ENCODE data around the gene KCNJ10.
"Not testable (repeated sequence)": the region's sequence is repeated elsewhere in the genome, so short reads cannot be mapped to it uniquely, and the experiment has no call there.

KCNJ10 gene

DNA sequence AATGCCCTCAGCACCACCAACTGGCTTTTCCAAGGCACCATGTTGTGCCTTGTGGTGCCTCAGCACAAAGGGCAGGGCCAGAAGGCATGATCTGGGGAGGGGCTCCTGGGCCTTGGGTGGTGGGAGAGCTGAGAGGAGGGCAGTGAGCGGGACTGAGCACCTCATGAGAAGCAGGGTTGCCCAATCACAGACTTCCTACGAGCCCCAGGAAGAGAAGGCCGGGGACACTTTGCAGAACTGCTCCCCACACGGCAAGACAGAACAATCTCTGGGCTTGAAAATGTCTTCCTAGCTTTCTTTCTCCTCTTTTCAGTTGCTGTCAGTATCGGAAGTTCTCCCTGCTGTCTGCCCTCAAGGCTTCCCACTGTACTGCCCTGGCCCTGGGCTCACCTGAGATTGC lies 6.8 kb downstream of the KCNJ10 start:
- Mint-ChIP-seq H3K27ac (no peak overlapping the region), H3K9me3 (no peaks in the 10 kb centered on the region), H3K4me1 (ENCODE audit: low read depth) (no peaks in the 10 kb centered on the region), H3K27me3 (no peaks in the 10 kb centered on the region), H3K4me3 (no peak overlapping the region), H3K36me3 (ENCODE audit: low read depth) (no peaks in the 10 kb centered on the region)

DNA sequence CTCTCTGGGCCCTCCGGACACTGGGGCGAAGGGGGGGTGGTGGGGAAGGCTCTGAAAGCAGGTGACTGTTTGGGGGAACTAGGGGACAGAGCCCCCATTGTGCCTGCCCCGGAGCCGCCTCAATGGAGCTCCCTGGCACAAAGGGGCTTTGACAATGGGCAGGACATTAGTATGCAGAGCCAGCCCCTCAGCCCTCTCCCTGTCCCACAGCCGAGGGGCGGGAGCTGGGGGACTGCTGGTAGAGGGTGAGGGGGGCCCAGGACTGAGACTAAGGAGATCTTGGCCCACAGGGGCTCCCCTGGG lies 7.8 kb downstream of the KCNJ10 start:
- Mint-ChIP-seq H3K4me3 (no peak overlapping the region), H3K27me3 (peaks cover 2% of the 10 kb centered on the region), H3K9me3 (no peaks in the 10 kb centered on the region), H3K27ac (no peak overlapping the region), H3K36me3 (ENCODE audit: low read depth) (no peaks in the 10 kb centered on the region), H3K4me1 (ENCODE audit: low read depth) (no peaks in the 10 kb centered on the region)

DNA sequence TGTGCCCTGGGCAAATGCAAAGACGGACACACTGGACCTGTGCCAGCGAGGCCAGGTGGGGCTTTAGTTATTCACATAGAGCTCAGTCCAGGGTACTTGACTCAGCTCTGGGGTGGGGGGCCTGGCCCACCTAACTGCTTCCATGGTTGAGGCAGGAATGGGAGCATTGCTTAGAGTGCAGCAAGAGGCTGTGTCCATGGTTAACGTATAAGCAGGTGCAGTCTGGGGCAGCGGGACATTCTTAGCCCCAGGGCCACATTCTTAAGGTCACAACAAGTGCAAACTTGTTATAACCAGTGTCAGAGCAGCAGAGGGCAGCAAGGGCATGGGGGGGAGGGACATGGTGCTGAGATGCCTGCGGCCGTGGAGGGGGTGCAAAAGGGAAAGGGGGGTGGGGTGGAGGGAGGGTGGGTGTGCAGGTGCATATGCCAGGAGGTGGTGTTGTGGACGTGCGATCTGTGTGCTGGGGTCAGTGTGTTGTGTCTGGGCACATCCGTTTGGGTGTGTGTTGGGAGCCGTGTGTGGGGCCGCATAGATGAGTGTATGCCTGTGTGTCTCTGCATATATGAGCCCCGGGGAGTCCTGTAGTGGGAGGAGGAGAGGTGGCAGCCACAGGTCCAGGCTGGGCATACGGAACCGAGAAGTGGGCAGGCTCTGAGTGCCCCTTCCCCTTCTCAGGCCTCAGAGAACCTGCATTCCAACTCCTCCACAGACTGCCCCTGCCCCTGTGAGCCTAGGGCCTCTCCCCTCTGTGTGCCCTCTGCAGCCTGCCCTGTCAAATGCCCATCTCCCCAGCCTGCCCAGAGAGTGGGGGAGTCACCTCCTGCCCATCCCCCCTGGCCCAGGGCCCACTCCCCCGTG lies 8.4 kb downstream of the KCNJ10 start:
- Mint-ChIP-seq H3K9me3 (no peaks in the 10 kb centered on the region), H3K4me3 (no peak overlapping the region), H3K4me1 (ENCODE audit: low read depth) (no peaks in the 10 kb centered on the region), H3K27me3 (peaks cover 8% of the 10 kb centered on the region), H3K27ac (no peak overlapping the region), H3K36me3 (ENCODE audit: low read depth) (no peaks in the 10 kb centered on the region)

DNA sequence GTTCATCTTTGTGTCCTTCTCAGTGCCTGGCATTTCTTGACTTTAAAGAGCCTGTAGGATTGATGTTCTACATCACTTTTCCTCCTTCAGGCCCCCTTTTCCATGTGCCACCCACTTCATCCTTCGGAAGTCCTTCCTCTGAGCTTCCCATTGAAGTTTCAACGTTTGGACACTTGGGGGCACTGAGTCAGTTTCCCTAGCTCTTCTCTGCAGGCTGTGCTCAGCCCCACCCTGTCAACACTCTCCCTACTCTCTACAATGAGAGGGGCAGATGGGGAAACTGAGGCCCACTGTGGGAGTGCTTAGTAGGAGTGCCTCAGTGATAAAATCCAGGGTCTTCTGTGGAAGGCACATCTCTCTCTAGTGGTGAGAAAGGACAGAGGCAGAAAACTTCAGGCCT lies 11.9 kb downstream of the KCNJ10 start:
- Mint-ChIP-seq H3K36me3 (ENCODE audit: low read depth) (no peaks in the 10 kb centered on the region), H3K27ac (no peak overlapping the region), H3K4me1 (ENCODE audit: low read depth) (no peaks in the 10 kb centered on the region), H3K9me3 (no peaks in the 10 kb centered on the region), H3K4me3 (no peak overlapping the region), H3K27me3 (peaks cover 19% of the 10 kb centered on the region)

DNA sequence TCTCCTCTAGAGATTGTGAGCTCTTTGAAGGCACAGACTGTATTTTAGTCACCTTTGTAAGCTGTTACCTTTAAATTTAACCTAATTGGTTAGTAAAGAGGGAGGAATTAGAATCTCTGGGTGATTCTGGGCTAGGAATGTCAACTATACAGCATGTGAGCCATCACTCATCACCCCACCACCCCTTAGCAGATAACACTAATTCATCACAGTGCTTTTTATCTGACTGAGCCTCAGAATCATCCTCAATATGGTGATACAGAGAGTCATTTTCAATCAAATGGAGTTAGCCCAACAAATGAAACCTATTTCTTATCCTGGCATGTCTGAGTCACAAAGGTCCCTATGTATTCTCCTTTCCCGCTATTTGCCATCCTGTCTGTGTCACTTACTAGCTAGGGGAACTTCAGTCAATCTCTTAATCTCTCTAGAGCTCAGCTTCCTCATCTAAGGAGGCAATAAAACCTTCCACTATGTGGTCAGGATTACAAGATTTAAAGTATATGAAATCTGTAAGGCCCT lies 13.3 kb downstream of the KCNJ10 start:
- Mint-ChIP-seq H3K27me3 (peaks cover 19% of the 10 kb centered on the region), H3K9me3 (no peaks in the 10 kb centered on the region), H3K36me3 (ENCODE audit: low read depth) (no peaks in the 10 kb centered on the region), H3K4me3 (no peak overlapping the region), H3K27ac (no peak overlapping the region), H3K4me1 (ENCODE audit: low read depth) (no peaks in the 10 kb centered on the region)

DNA sequence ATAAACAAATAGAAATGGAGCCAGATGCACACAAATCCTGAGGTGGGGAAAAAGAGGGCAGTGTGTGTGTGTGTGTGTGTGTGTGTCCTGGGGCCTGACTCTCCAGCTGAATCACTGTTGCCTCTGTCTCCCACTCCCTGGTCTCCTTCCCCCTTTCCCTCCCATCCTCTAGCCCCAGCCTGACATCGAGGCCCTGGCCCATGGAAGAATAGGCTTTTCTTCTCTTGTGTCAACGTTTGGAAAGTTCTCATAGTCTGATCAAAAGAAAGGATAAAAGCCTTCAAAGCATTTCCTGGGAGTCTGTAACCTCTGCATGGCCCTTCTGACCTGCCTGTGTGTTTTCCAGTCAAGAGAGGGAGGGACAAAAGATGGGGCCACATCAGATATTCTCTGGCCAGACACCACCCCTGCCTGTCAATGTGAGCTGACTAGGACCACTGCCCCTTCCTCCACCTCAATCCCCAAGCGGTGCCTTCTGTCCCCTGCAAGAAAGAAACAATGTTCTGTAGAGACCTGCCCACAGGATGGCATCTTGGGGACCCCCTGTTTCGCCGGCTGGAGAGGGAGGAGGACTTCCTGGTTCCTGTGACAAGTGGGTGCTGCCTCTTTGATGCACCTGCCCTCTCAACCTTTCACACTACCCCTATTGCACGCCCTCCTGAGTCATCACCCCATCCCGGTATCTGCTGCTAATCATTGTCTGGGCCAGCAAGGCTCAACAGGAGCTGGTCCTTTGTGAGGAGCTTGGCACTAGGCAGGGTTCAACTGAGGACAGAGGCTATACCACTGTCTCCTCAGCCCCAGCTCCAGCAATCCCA lies 16.2 kb downstream of the KCNJ10 start:
- H3K27me3 Mint-ChIP-seq: peaks cover 22% of the 10 kb centered on the region
- no peak overlapping the region for H3K27ac Mint-ChIP-seq
- H3K4me3 Mint-ChIP-seq: no peak overlapping the region
- no peaks in the 10 kb centered on the region for H3K9me3 Mint-ChIP-seq
- H3K36me3 Mint-ChIP-seq (ENCODE audit: low read depth): no peaks in the 10 kb centered on the region
- no peaks in the 10 kb centered on the region for H3K4me1 Mint-ChIP-seq (ENCODE audit: low read depth)

DNA sequence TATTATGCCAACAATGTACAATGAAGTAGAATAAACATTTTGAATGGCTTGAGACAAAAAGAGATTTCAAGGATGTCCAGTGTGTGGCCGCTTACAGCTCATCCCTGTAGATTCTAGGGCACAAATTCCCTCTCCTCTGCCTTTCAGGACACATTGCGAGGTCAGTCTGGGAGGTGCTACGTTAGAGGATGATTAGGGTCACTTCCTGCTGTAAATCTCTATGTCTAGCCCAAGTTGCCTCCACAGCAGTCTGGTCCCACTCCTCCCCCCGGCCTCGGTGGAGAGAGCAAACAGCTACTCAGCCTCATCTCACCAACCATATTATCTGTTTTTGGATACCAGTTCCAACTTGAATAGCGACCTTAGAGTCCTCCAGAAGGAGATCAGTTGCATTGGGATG lies 17.0 kb downstream of the KCNJ10 start:
- no peaks in the 10 kb centered on the region for H3K4me1 Mint-ChIP-seq (ENCODE audit: low read depth)
- no peaks in the 10 kb centered on the region for H3K9me3 Mint-ChIP-seq
- H3K4me3 Mint-ChIP-seq: no peak overlapping the region
- no peak overlapping the region for H3K27ac Mint-ChIP-seq
- H3K27me3 Mint-ChIP-seq: peaks cover 22% of the 10 kb centered on the region
- no peaks in the 10 kb centered on the region for H3K36me3 Mint-ChIP-seq (ENCODE audit: low read depth)

DNA sequence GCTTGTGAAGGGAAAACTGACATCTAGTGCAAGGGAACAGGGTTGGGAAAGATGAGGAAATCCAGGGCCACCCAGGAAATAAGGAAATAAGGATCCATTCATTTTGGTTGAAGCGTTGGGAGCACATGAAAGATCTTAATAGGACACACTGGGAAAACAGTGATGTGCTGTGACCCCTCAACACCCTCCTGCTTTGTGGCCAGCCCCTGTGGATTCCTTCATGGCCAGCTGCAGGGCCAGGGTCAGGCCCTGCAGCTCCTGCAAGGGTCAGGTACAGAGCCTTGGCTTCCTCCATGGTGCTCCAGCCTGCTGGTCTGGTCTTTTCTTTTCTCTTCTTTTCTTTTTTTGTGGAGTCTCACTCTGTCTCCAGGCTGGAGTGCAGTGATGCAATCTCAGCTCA lies 19.3 kb downstream of the KCNJ10 start:
- no peaks in the 10 kb centered on the region for H3K36me3 Mint-ChIP-seq (ENCODE audit: low read depth)
- no peak overlapping the region for H3K27ac Mint-ChIP-seq
- H3K9me3 Mint-ChIP-seq: no peaks in the 10 kb centered on the region
- peaks cover 12% of the 10 kb centered on the region for H3K4me1 Mint-ChIP-seq (ENCODE audit: low read depth)
- no peak overlapping the region for H3K4me3 Mint-ChIP-seq
- H3K27me3 Mint-ChIP-seq: peaks cover 12% of the 10 kb centered on the region

DNA sequence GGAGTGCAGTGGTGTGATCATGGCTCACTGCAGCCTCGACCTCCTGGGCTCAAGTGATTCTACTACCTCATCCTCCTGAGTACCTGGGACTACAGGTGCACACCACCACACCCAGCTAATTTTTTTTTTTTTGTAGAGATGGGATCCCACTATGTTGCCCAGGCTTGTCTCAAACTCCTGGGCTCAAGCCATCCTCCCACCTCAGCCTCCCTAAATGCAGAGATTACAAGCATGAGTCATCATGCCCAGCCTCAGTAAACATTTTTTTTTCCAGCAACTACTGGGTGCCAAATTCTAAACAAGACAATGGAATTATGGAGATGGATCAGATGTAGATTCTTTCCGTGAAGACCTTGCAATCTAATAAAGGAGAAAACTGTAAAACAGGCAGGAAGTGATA lies 19.8 kb downstream of the KCNJ10 start:
- not testable (repeated sequence) for H3K27ac Mint-ChIP-seq; H3K36me3 Mint-ChIP-seq (ENCODE audit: low read depth); H3K4me3 Mint-ChIP-seq; H3K9me3 Mint-ChIP-seq
- H3K27me3 Mint-ChIP-seq: peaks cover 13% of the 10 kb centered on the region
- H3K4me1 Mint-ChIP-seq (ENCODE audit: low read depth): peaks cover 12% of the 10 kb centered on the region

DNA sequence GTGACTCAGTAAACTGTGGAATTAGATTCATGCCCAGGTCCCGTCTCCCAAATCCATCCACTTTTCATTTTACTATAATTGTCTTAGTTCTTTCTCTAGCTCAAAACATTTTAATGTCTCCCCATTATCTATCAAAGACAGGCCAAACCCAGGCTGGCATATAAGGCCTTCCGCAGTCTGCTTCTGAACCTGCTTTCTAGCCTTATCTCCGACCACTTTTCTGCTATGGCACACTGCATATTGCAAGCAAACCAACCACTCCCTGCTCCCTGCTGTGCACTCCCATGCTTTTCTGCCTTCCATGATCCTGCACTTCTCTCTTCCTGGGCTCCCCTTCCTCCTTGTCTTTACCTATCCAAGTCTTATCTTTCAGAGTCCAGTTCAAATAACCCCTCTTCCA lies 20.9 kb downstream of the KCNJ10 start:
- no peak overlapping the region for H3K27ac Mint-ChIP-seq
- H3K27me3 Mint-ChIP-seq: peaks cover 19% of the 10 kb centered on the region
- no peak overlapping the region for H3K4me3 Mint-ChIP-seq
- peaks cover 12% of the 10 kb centered on the region for H3K4me1 Mint-ChIP-seq (ENCODE audit: low read depth)
- no peaks in the 10 kb centered on the region for H3K9me3 Mint-ChIP-seq
- H3K36me3 Mint-ChIP-seq (ENCODE audit: low read depth): no peaks in the 10 kb centered on the region

DNA sequence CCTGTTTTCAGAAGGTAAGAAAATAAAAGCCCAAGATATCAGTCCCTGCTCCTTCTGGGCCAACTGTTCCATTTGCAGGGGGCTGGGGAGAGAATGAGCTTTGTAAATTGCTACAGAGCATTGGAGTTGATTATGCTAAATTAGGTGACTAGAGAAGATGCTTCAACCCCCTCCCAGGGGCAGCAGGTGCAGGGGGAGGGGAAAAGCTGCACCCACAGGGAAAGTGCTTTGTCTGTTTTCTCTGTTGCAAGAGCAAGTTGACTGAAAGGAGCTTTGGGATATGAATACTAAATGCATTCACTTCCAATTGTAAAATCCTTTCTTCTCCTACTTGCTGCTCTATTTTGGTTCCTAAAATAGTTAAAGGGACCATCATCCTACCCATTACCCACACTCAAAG lies 21.6 kb downstream of the KCNJ10 start:
- Mint-ChIP-seq H3K9me3 (no peaks in the 10 kb centered on the region), H3K4me3 (no peak overlapping the region), H3K36me3 (ENCODE audit: low read depth) (no peaks in the 10 kb centered on the region), H3K27me3 (peaks cover 19% of the 10 kb centered on the region), H3K27ac (no peak overlapping the region), H3K4me1 (ENCODE audit: low read depth) (peaks cover 12% of the 10 kb centered on the region)

DNA sequence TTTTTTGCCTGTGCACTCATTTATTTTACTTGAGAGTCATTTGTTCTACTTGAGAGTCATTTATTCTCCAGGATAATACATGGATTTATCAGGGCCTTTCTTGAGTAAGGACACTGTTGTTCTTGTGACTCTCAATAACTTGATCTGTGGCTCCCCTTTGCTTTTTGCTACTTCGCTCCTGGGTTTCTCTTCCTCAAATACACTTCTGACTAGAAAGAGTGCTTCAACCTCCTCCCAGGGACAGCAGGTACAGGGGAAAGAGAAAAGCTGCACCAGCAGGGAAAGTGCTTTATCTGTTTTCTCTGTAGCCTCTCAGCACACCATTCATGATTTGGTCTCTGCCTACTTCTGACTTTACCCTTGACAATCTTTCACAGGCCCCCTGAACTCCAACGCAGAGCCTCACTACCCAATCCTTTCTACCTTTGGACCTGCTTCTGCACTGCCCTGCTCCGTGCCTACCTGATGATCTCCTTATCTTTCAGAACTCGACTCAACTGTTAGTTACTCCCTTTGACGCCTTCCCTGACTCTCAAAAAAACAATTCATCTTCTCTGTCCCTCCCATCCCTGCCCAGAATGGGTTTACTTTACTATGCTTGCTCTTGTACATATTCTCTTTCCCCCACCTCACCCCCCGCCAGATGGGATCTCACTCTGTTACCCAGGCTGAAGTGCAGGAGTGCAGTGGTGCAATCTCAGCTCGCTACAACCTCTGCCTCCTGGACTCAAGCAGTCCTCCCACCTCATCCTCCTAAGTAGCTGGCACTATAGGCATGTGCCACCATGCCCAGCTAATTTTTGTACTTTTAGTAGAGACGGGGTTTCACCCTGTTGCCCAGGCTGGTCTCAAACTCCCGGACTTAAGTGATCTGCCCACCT lies 22.6 kb downstream of the KCNJ10 start:
- Mint-ChIP-seq H3K27ac (peak overlapping the region; percentile 78), H3K36me3 (ENCODE audit: low read depth) (no peaks in the 10 kb centered on the region), H3K9me3 (no peaks in the 10 kb centered on the region)

DNA sequence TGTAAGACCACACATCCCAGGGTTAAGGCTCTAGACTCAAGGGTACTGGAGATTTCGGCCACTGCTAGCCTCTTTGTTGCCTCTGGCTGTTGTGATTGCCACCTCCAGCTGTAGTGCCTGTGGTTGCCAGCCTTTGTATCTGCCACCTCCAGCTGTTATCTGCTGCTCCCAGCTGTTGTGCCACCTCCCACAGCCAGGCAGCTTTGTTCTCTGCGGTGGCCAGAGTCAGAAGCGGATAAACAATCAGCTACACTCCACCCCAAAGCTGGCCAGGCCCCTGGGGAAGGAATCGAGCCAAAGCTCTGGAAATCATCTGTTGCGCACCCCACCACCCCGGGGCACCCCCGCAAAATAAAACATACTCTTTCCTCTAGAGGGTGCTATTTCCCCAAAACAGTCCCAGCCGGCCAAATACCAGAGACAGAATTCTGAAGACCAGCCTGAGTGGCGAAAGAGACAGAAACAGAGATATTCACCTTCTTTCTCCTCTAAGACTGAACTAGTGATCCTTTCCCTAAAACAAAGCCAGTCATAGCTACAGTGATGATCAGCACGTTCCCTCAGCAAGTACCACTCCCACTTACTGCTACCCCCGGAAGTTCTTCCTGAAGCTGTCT lies 23.4 kb downstream of the KCNJ10 start:
- Mint-ChIP-seq H3K4me3 (peak overlapping the region; percentile 67), H3K4me1 (ENCODE audit: low read depth) (peaks cover 12% of the 10 kb centered on the region), H3K9me3 (no peaks in the 10 kb centered on the region), H3K27ac (peak overlapping the region; percentile 78), H3K36me3 (ENCODE audit: low read depth) (no peaks in the 10 kb centered on the region), H3K27me3 (peaks cover 19% of the 10 kb centered on the region)

More for the DNA sequence above, 22.6 kb downstream of the KCNJ10 start:
- H3K4me3 Mint-ChIP-seq: peak overlapping the region; percentile 67
- peaks cover 19% of the 10 kb centered on the region for H3K27me3 Mint-ChIP-seq
- H3K4me1 Mint-ChIP-seq (ENCODE audit: low read depth): peaks cover 12% of the 10 kb centered on the region

DNA sequence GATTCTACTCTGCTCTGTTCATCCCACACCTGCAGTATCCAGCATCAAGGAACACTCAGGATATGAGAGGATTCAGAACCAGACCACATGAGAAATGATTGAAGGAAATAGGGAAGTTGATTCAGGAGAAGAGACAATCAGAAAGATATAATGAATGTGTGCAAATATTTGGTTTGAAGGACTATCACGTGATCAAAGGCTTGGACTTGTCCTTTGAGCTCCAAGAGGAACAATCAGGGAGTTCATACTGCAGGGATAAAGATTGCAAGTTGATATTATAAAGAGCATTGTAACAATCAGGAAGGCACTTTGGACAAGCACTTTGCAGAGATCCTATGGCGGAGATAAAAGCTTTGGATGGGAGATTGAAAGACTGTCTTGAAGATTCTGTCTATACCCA lies 24.3 kb downstream of the KCNJ10 start:
- Mint-ChIP-seq H3K4me3 (no peak overlapping the region), H3K36me3 (ENCODE audit: low read depth) (no peaks in the 10 kb centered on the region), H3K27me3 (peaks cover 19% of the 10 kb centered on the region), H3K9me3 (no peaks in the 10 kb centered on the region), H3K4me1 (ENCODE audit: low read depth) (peaks cover 12% of the 10 kb centered on the region), H3K27ac (no peak overlapping the region)

Measured in stimulated activated naive CD8-positive, alpha-beta T cell treated with anti-CD3 and anti-CD28 coated beads, Interleukin-15, Interleukin-2, amounts not matched to agents 100 ng/mL and 50 ng/mL, for 24 hours (primary cell).